Adrenal gland (tissue), 12 donors: ENCODE data around the gene KLF15. TPM values are rescaled to one million over a fixed set of nuclear protein-coding genes. Genes with fewer than 3 reads are reported as not detected.
A peak's percentile ranks its signal among the peaks of the same experiment; 100 is the strongest.

ENCODE experiments used
- DNase-seq, 7 donors: peaks; one replicate each; pipeline ENCODE4 v3.0.0-alpha.2; 2019 to 2020
- H3K27ac ChIP-seq, 5 donors: fragments of 200-600 bp; sonication (generic) in 4 of 5; 1 replicate in 3 of 5; 2 replicates in 2 of 5; pipeline versions ENCODE4 v1.5.1 to v1.8.0; 2016 to 2020; ENCODE audit warnings: mild to moderate bottlenecking in 1 of 5
- H3K27me3 ChIP-seq: fragments of 200-600 bp; 2 replicates; pipeline ENCODE4 v1.8.0; 2021
- H3K36me3 ChIP-seq, 2 donors: fragments of 200-600 bp; replicated peaks in 1 of 2; 1 replicate in 1 of 2; 2 replicates in 1 of 2; pipeline versions ENCODE4 v1.5.1 to v1.8.0; 2018 to 2022
- H3K4me1 ChIP-seq, 2 donors: fragments of 200-600 bp; replicated peaks in 1 of 2; 1 replicate in 1 of 2; 2 replicates in 1 of 2; pipeline versions ENCODE4 v1.5.1 to v1.8.0; 2018 to 2021
- H3K4me3 ChIP-seq, 4 donors: fragments of 200-600 bp; sonication (generic) in 3 of 4; one replicate each; pipeline ENCODE4 v1.5.1; 2016 to 2018
- H3K9me3 ChIP-seq, 3 donors: fragments of 200-600 bp; sonication (generic) in 1 of 3; replicated peaks in 1 of 3; 1 replicate in 2 of 3; 2 replicates in 1 of 3; pipeline versions ENCODE4 v1.5.1 to v1.8.0; 2016 to 2021
- POLR2A ChIP-seq, 2 donors: fragments of 450-650 bp; IDR thresholded peaks; one replicate each; pipeline ENCODE4 v1.6.1; 2017; ENCODE audit warnings: antibody characterized with exemption in 2 of 2, mild to moderate bottlenecking in 2 of 2, moderate library complexity in 1 of 2
- WGBS, 4 donors: extraction: QIAGEN DNeasy Blood & Tissue Kit in 2 of 4; methylation state at CpG; one replicate each; pipeline versions ENCODE4 v1.1.5 to v1.1.7; 2013 to 2017; 5-methylcytosine and 5-hydroxymethylcytosine counted together
- intact Hi-C, 2 donors: fragments of 100-400 bp; cut with DNase I; formaldehyde crosslinking; loops; one replicate each; pipeline versions ENCODE4 v1.14.1 to v1.15.0; 2022 to 2023
- polyA plus RNA-seq, 3 donors: library from polyadenylated mRNA; stranded (reverse); fragments of 200-250 nt in 2 of 3; fragments of 350-450 nt in 1 of 3; fragmentation: Illumina TruSeq in 1 of 3; extraction: RNeasy Lipid Tissue Mini Kit (QIAGEN cat#74804) in 1 of 3; gene quantifications; one replicate each; pipeline ENCODE4 v1.2.3, GENCODE V29; 2013 to 2014
- total RNA-seq, 9 donors: library from RNA; depleted of rRNA in 4 of 9; stranded (reverse); fragments of >200 nt in 4 of 9; fragments of 120-200 nt in 1 of 9; fragmentation: NEBNext Ultra II Directional in 1 of 9; extraction: Animal tissue kit (Norgen Biotek cat#: 25700) in 1 of 9; gene quantifications; one replicate each; pipeline versions ENCODE4 v1.1.0 to v1.2.4, GENCODE V29; 2013 to 2023
- TF ChIP-seq, protein P1 (sequence below), 6 experiments: fragments of 450-650 bp in 4 of 6; fragments of 200-600 bp in 2 of 6; sonication (generic) in 1 of 6; IDR thresholded peaks; 1 replicate in 5 of 6; 2 replicates in 1 of 6; pipeline versions ENCODE4 v1.5.1 to v1.8.0; 2016 to 2021; ENCODE audit warnings: antibody characterized with exemption in 6 of 6, mild to moderate bottlenecking in 2 of 6, moderate library complexity in 1 of 6
- donor health status: healthy with polysubstance abuse.
- donor health status: Bipolar disorder and iron deficiency.
- donor health status: DM: yes; HTN: yes; CAD: no.
- donor health status: DM: no; HTN: no; CAD: no.
- donor health status: DM: no; HTN: no; CAD: no.
- donor health status: DM: yes; HTN: yes; CAD: no.

Gene KLF15
- total and polyA plus RNA-seq, 12 donors = 2.0 to 22.4 (median 11.8) TPM

GRCh38 chr3:126402178-126402577, 45.0 kb upstream of the KLF15 start:
- H3K4me1 ChIP-seq = no peaks in the 10 kb centered on the region
- intact Hi-C loops = no loop called here
- no peak for TF ChIP-seq POLR2A (IDR thresholded peaks at IDR 0.05)
- TF ChIP-seq, protein P1, sequence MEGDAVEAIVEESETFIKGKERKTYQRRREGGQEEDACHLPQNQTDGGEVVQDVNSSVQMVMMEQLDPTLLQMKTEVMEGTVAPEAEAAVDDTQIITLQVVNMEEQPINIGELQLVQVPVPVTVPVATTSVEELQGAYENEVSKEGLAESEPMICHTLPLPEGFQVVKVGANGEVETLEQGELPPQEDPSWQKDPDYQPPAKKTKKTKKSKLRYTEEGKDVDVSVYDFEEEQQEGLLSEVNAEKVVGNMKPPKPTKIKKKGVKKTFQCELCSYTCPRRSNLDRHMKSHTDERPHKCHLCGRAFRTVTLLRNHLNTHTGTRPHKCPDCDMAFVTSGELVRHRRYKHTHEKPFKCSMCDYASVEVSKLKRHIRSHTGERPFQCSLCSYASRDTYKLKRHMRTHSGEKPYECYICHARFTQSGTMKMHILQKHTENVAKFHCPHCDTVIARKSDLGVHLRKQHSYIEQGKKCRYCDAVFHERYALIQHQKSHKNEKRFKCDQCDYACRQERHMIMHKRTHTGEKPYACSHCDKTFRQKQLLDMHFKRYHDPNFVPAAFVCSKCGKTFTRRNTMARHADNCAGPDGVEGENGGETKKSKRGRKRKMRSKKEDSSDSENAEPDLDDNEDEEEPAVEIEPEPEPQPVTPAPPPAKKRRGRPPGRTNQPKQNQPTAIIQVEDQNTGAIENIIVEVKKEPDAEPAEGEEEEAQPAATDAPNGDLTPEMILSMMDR (IDR thresholded peaks at IDR 0.05) = no peak
- H3K27me3 ChIP-seq = no peaks in the 10 kb centered on the region
- H3K27ac ChIP-seq = no peak overlapping the region
- no peak overlapping the region for H3K4me3 ChIP-seq
- H3K9me3 ChIP-seq = no peaks in the 10 kb centered on the region
- WGBS, 4 donors = 75 to 87% (median 80%) methylated on average over 6 of the region's 6 CpGs
- H3K36me3 ChIP-seq = no peaks in the 10 kb centered on the region
- peak in 1 of 7 donors; percentile 18 for DNase-seq

DNA sequence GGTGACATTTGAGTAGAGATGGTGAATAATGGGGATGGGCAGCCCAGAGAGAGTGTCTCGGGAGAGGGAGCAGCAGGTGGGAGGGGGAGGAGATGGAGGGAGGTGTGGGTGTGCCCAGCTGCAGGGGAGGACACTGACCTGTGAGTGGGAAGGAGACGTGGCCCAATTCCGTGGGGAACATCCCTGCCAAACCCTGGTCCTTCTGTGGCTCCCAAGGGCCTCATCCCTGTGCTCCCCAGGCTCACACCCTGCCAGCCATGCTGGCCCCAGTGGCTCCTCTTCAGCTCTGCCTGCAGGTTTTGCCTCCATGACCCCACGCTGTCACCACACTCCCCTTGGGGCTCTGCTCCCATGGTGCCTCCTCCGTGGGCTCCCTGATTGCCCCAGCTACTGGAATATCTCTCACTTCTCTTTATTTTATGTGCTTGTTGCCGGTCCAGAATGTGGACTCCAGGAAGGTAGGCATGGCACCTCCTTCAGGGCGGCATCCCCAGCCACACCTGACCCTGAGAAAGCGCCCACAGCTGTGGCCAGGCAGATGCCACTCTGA, 44.5 kb upstream of the KLF15 start:
- TF ChIP-seq POLR2A (IDR thresholded peaks at IDR 0.05) = no peak
- TF ChIP-seq, protein P1 (IDR thresholded peaks at IDR 0.05) = no peak
- peak in 1 of 7 donors; percentile 1 for DNase-seq

GRCh38 chr3:126399756-126400155, 42.5 kb upstream of the KLF15 start:
- Histone ChIP-seq H3K27ac (peak overlapping the region in 1 of 5 donors; percentile 2), H3K27me3 (peaks cover 7% of the 10 kb centered on the region), H3K4me1 (peaks cover 0 to 4% of the 10 kb centered on the region in 2 donors), H3K36me3 (no peaks in the 10 kb centered on the region), H3K4me3 (no peak overlapping the region), H3K9me3 (no peaks in the 10 kb centered on the region)
- WGBS, 4 donors = 82 to 100% (median 92%) methylated on average over 4 of the region's 4 CpGs
- TF ChIP-seq, protein P1 (IDR thresholded peaks at IDR 0.05) = no peak
- TF ChIP-seq POLR2A (IDR thresholded peaks at IDR 0.05) = no peak
- no peak for DNase-seq
- intact Hi-C loops = no loop called here

More for the DNA sequence above, 44.5 kb upstream of the KLF15 start:
- H3K4me1 ChIP-seq = no peaks in the 10 kb centered on the region
- WGBS, 4 donors = 64 to 73% (median 69%) methylated on average over 5 to 8 of the region's 8 CpGs
- no peak overlapping the region for H3K27ac ChIP-seq
- no peaks in the 10 kb centered on the region for H3K27me3 ChIP-seq
- H3K4me3 ChIP-seq = no peak overlapping the region
- H3K9me3 ChIP-seq = no peaks in the 10 kb centered on the region
- intact Hi-C loops = no loop called here
- H3K36me3 ChIP-seq = no peaks in the 10 kb centered on the region

DNA sequence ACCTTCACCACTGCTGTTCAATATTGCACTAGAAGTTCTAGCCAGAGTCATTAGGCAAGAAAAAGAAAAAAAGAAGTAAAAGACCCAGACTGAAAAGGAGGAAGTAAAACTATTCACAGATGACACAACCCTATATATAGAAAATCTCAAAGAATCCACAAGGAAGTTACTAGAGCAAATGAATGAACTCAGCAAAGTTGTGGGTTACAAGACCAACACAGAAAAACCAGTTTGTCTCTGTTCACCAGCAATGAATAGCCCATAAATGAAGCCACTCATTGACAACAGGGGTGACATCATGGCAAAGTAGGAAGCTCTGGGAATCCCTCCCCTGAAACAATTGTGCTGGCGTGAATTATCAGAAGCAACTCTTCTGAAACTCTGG, 42.1 kb upstream of the KLF15 start:
- peaks cover 0 to 4% of the 10 kb centered on the region in 2 donors for H3K4me1 ChIP-seq
- no peaks in the 10 kb centered on the region for H3K36me3 ChIP-seq
- no peak overlapping the region for H3K4me3 ChIP-seq
- intact Hi-C loops = no loop called here
- peaks cover 7% of the 10 kb centered on the region for H3K27me3 ChIP-seq
- H3K9me3 ChIP-seq = no peaks in the 10 kb centered on the region
- TF ChIP-seq POLR2A (IDR thresholded peaks at IDR 0.05) = no peak
- TF ChIP-seq, protein P1 (IDR thresholded peaks at IDR 0.05) = no peak
- peak overlapping the region in 1 of 5 donors; percentile 2 for H3K27ac ChIP-seq
- 68 to 88% (median 74%) methylated on average over 1 of the region's 1 CpG for WGBS, 4 donors
- no peak for DNase-seq
